Renal cortical epithelial cell (primary cell): ENCODE measurements around the gene ALDH3A2. TPM values are rescaled to one million over a fixed set of nuclear protein-coding genes. Genes with fewer than 3 reads are reported as not detected.
"Not testable (repeated sequence)": the region's sequence is repeated elsewhere in the genome, so short reads cannot be mapped to it uniquely, and the experiment has no call there.

Experiments used
- DNase-seq: peaks from one replicate; pipeline ENCODE4 v3.0.0-alpha.2; 2011; ENCODE audit warnings: low read depth
- total RNA-seq: library from RNA; depleted of rRNA; stranded (reverse); fragments of >200 nt; gene quantifications from 2 replicates; pipeline ENCODE4 v1.2.3, GENCODE V29; 2014

Gene ALDH3A2
- total RNA-seq, 1 donor from 2014 or later = 37.6 TPM

- no peak for DNase-seq
Measured at GRCh38 chr17:19678581-19679453, 30.3 kb downstream of the ALDH3A2 start.

DNA sequence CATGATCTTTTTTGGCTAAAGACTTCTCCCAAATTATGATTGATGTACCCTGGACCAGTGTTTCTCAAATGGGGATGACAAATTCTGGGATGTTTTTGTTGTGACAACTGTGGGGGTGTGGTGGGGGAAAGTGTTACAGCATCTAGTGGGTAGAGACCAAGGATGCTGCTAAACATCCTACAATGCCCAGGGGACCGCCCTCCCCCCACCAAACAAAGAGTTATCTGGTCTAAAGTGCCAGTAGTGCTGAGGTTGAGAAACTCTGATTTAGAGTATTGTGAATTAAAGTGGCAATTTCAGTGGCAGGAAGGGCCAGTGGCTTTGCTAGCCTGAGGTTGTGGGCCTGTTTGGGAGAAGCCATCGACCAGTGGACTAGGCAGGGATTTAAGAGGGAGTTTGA, 34.6 kb downstream of the ALDH3A2 start:
- no peak for DNase-seq

DNA sequence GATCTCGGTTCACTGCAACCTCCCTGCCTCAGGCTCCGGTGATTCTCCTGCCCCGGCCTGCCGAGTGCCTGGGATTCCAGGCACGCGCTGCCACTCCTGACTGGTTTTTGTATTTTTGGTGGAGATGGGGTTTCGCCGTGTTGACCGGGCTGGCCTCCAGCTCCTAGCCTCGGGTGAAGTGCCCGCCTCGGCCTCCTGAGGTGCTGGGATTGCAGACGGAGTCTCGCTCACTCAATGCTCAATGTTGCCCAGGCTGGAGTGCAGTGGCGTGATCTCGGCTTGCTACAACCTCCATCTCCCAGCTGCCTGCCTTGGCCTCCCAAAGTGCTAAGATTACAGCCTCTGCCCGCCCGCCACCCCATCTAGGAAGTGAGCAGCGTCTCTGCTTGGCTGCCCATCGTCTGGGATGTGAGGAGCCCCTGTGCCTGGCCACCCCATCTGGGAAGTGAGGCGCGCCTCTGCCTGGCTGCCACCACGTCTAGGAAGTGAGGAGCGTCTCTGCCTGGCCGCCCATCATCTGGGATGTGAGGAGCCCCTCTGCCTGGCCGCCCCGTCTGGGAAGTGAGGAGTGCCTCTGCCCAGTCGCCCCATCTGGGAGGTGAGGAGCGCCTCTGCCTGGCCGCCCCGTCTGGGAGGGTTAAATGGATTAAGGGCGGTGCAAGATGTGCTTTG, 36.5 kb downstream of the ALDH3A2 start:
- DNase-seq = not testable (repeated sequence)

- no peak for DNase-seq
Measured at GRCh38 chr17:19686400-19687090, 38.0 kb downstream of the ALDH3A2 start.

DNA sequence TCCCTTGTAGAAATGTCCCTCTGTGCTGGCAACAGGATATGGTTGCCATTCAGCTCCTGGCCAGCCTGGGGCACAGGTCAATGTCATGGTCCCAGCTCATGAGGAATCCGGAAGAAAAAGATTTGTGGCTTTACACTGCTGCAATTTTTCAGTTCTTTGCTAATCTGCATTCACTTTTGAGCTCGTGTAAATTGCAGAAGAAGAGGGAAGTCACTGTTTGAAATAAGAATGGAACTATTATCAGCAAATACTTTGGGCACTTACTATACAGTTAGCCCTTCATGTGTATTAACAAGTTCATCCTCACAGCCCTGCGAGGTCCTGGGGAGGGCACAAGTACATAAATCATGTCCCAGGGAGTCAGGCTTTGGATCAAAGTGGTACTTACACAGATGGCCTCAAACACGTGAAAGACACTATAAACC, 53.7 kb downstream of the ALDH3A2 start:
- peak; percentile 62 for DNase-seq

DNA sequence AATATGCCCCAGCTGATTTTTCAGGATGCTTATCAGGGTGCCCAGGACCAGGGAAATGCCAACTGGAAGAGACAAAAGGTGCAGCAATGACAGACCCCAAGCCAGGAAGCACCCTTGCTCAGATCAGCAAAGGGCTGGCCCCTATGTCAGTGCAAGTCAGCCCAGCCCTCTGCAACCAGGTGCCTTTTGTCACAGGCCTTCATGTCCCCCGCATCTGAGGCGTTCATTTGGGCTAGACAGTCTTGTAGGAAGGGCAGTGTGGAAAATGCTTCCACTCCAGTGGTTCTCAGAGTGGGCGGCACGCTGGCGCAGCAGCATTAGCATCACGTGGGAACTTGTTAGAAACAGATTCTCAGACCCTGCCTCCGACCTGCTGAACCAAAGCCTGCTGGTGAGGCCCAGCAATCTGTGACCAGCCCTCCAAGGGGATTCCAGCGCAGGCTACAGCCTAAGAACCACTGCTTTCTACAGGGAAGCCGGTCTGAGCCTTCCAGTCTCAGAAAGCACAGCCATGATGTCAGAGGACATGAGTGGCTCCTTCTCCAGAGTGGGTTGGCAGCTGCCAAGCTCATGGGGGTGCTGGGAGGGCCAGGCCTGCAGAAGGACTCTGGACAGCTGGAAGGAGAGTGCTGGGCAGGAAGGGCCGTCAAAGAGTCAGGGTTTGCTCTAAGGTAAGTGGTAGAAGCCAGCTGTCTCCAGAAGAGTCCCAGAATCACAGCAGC, 54.7 kb downstream of the ALDH3A2 start:
- DNase-seq = peak; percentile 42

DNA sequence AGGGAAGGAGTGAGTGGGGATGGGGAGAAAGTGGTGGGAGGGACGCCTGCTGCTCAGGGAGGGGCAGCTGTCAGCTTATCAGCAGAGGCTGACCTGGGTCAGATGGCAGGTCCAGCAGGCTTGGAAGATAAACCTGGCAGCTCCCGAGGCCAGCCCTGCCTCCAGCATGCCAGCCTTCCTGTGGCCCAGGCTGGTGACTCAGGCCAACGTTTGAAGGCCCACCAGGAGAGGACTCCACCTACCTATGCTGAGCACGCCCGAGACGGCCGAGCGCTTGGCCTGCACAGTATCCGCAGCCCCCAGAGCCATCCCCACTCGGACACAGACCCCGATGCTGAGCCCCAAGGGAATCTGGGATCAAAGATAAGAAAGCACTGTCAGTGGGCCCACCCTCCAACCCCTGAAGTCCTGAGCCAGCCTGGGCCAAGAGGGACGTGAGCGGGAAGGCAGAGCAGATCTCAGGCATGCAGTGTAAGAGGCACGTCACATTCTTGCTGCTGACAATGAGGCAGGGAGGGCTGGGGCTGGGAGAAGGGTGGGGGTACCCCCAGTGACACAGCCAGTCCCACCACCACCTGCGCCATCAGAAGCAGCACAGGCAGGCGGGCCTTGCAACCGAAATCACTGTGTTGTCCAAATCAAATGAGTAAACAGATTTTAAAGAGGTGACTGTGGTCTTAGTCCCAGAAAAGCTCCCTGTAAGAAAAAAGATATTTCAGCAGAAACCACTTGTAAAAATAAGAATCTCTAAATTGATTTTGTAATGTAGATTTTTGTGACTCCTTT, 55.5 kb downstream of the ALDH3A2 start:
- no peak for DNase-seq

DNA sequence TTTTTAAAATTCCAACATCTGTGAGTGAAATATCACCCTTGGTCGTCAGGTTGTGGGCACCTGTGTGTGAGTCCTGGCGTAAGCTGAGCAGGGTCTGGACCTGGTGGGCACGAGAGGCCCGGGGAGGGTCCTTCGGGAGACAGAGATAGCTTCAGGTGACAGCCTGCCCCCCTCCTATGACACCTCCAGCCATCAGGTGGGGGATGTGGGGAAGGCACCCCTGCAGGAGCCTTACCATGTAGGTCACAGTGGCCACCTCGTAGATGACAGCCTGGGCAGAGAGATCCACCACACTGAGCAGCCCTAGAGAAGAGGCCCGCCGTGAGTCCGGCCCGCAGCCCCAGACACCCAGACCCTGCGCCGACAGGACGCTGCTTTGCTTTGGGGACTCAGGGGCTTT, 56.6 kb downstream of the ALDH3A2 start:
- DNase-seq = no peak

DNA sequence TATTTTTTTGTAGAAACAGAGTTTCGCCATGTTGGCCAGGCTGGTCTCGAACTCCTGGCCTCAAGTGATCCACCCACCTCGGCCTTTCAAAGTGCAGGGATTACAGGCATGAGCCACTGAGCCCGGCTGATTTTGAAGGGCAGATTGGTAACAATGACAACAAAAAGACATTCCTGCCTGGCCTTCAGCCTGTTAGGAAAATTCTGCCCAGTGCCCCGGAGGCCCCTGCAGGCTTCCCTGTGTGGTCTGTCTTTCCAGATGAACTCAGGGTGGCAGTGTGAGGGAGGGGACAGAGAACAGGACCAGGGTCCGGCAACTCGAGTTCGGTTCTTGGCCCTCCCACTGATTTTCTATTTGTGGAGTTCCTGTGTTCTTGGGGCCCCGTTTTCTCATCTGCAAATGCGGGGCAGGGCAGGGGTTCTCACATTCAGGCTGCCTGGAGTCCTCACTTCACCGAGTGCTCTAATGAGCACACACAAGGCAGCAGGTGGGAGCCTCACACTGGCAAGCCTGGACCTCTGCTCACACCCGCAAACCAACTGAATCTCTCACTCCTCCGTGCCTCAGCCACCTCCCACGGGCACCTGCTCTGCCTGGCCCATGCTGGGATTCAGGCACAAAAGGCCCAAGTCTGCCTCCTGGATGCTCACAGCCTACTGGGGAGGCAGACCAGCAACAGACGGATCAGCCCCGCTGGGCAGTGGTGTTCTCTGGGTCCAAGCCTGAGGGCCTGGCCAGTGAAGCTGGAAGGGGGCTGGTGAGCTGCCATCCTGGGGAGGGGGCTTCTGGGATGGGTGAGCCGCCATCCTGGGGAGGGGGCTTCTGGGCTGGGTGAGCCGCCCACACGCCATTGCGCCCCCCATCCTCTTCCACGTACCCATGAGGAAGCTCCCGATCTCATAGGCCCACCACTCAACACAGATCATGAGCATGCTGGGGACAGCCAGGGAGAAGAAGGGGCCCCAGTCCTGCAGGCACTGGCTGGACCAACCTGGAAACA, 57.5 kb downstream of the ALDH3A2 start:
- DNase-seq = no peak

DNA sequence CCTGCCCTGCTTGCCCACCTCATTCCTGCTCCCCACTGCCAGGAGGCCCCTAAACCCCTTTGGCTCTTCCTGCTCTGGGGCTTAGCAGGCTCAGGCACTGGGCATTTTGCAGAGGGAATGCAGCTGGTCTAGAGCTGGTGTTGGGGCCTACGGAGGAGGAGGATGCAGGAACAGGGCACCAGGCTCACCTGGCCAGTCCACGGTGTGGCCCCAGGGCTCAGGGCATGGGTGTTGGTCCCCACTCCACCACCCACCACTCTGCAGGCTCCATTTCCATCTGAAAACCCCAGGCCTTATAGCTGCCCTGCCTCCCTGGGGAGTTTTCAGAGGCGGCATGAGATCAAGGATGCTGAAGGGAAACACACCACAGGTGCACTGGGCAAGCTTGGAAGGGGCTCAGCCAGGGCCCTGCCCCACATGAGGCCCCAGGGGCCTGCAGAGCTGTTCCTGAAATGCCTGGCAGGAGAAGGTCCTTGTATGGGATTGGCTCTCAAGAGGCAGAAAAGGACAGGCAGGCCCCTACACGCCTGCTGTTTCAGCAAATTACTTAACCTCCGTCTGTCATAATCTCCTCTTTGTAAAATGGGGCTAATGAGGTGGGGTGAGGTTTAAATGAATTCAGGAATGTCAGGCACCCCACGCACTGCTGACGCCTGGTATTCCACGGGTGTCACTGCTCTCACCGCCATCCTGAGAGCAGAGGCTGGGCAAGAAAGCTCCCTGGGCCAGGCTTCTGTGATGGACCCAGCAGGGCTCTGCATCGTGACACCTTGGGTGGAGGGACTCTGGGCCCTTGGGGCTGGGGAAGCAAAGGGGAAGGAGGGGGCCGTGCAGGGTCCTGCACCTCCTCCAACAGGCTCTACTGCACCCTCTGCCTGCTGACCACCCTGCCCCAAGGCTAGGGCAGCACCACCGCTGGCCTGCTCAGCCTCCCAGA, 58.5 kb downstream of the ALDH3A2 start:
- no peak for DNase-seq

GRCh38 chr17:19707728-19708221, 59.2 kb downstream of the ALDH3A2 start:
- DNase-seq = no peak

DNA sequence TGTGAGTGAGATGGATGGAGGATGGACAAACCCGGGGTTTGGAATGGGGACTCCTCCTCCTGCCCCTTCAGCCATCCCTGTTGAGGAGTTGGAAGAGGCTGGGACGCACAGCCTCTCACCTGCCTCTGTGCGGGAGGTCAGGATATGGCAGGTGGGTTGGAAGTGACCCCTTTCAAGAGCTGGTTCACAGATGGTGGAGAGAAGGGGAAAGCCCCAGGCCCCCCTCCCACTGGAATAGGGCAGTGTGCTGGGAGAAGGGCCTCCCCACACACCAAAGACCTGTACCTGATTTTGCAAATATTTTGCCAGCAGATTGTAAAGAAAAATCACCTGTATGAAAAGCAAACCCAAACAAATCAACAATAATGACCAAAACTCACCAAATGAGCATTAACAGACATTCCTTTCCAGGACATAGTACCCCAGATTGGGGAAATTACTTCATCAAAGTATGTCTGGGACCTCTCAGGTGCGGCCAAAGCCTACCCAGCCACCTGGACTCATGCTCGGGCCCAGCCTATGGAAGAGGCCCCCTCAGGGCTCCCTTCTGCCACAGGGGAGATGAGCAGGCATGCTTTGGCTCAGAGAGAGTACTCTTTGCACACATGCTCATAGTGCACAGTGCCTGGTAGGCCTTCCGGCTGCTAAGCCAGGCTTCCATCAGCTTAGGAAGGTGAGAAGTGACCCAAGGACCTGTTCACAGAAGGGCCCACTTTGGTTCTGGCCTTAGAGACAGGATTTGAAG, 60.1 kb downstream of the ALDH3A2 start:
- no peak for DNase-seq

DNA sequence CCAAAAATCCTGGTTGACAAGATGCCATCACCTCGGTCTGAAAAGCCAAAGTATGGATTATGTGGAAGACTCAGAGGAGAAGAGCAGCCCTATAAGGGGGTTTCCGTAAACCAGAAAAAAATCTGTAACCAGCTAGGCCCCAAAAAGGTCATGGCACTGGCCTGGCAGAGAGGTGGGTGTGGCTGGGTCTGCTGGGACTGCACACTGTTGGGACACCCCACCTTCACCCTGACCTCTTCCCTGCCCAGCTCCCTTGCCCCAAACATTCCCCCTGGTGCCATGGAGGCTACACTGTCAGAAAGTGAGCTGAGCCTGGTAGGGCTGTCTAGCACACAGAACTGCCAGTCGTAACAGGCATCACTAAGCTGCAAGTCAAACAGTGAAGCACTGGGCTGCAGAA, 61.3 kb downstream of the ALDH3A2 start:
- no peak for DNase-seq

- no peak for DNase-seq
Measured at GRCh38 chr17:19712436-19713004, 64.0 kb downstream of the ALDH3A2 start.

GRCh38 chr17:19713462-19713861, 64.9 kb downstream of the ALDH3A2 start:
- no peak for DNase-seq

DNA sequence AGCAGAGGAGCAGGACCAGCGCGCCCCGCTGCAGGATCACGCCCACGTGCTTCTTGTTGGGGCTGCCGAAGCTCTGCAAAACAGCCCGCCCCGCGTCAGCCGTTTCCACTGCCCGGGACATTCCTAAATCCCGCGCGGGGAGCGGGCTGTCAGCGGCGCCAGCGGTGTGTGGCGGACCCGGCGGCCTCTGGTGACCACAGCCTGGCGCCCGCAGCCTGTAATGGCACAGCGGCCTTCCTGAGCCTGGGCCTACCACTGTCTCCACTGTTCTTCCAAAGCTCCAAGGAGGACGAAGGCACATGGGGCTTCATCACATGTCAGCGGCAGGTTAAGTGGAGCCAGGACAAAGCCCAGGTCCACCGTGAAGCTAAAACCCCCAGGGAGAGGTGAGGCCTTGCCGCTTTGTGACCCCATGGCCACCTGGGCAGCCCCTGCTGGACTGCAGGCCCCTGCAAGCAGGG, 65.4 kb downstream of the ALDH3A2 start:
- no peak for DNase-seq
